Measurements from ENCODE around the gene TMEM179. TPM values are rescaled to one million over a fixed set of nuclear protein-coding genes. Genes with fewer than 3 reads are reported as not detected.

TMEM179 gene
- total RNA-seq, 2 donors from 2014 or later = 2.6 to 9.6 TPM

- no peak overlapping the region for H3K4me3 ChIP-seq
- no peak overlapping the region for H3K27ac ChIP-seq
- intact Hi-C loops (cut with DNase I) = no loop called here
- WGBS, 2 donors = 44 to 54% methylated on average over 14 to 28 of the region's 28 CpGs
- TF ChIP-seq, protein P1, sequence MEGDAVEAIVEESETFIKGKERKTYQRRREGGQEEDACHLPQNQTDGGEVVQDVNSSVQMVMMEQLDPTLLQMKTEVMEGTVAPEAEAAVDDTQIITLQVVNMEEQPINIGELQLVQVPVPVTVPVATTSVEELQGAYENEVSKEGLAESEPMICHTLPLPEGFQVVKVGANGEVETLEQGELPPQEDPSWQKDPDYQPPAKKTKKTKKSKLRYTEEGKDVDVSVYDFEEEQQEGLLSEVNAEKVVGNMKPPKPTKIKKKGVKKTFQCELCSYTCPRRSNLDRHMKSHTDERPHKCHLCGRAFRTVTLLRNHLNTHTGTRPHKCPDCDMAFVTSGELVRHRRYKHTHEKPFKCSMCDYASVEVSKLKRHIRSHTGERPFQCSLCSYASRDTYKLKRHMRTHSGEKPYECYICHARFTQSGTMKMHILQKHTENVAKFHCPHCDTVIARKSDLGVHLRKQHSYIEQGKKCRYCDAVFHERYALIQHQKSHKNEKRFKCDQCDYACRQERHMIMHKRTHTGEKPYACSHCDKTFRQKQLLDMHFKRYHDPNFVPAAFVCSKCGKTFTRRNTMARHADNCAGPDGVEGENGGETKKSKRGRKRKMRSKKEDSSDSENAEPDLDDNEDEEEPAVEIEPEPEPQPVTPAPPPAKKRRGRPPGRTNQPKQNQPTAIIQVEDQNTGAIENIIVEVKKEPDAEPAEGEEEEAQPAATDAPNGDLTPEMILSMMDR (IDR thresholded peaks at IDR 0.05) = no peak
- no peak for TF ChIP-seq POLR2A (IDR thresholded peaks at IDR 0.05)
- ATAC-seq = no peak
- H3K4me1 ChIP-seq = no peaks in the 10 kb centered on the region
- no peaks in the 10 kb centered on the region for H3K27me3 ChIP-seq
- H3K9me3 ChIP-seq = no peaks in the 10 kb centered on the region
- H3K36me3 ChIP-seq (replicated peaks in 1 of 2; ENCODE audit: insufficient read depth in 1 of 2, low read depth in 2 of 2) = no peaks in the 10 kb centered on the region
- peak in 2 of 4 donors; percentile 14 to 15 for DNase-seq
These were observed 6.3 kb downstream of the TMEM179 start for GRCh38 chr14:104598039-104598909.

DNA sequence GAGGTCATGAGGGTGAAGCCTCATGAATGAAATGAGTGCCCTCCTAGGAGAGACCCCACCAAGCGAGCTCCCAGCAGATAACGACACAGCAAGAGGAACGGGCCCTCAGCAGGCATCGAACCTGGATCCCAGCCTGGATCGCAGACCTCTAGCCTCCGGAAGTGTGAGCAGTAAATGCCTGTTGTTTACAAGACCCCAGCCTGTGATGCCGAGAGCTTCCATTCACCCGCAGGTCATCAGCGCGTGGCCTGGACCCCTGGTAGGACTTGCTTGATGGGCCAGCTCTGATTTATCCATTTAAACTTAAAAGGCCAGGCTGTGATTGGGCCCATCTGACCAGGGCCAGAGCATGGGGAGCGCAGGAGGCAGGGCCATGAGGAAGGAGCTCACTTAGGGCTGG, 7.0 kb downstream of the TMEM179 start:
- Histone ChIP-seq H3K4me1 (no peaks in the 10 kb centered on the region), H3K36me3 (replicated peaks in 1 of 2; ENCODE audit: insufficient read depth in 1 of 2, low read depth in 2 of 2) (no peaks in the 10 kb centered on the region), H3K9me3 (no peaks in the 10 kb centered on the region), H3K27me3 (no peaks in the 10 kb centered on the region), H3K4me3 (no peak overlapping the region), H3K27ac (no peak overlapping the region)
- WGBS, 2 donors = 81 to 88% methylated on average over 10 to 11 of the region's 11 CpGs
- DNase-seq (no peak), ATAC-seq (no peak)
- intact Hi-C loops (cut with DNase I) = no loop called here
- TF ChIP-seq, protein P1 (IDR thresholded peaks at IDR 0.05) = no peak
- TF ChIP-seq POLR2A (IDR thresholded peaks at IDR 0.05) = no peak

- H3K9me3 ChIP-seq = no peaks in the 10 kb centered on the region
- H3K4me3 ChIP-seq = no peak overlapping the region
- 74 to 79% methylated on average over 14 to 17 of the region's 21 CpGs for WGBS, 2 donors
- no peaks in the 10 kb centered on the region for H3K36me3 ChIP-seq (replicated peaks in 1 of 2; ENCODE audit: insufficient read depth in 1 of 2, low read depth in 2 of 2)
- H3K27me3 ChIP-seq = no peaks in the 10 kb centered on the region
- DNase-seq (peak in 2 of 4 donors; percentile 3 to 8), ATAC-seq (no peak)
- no peaks in the 10 kb centered on the region for H3K4me1 ChIP-seq
- no peak overlapping the region for H3K27ac ChIP-seq
- no peak for TF ChIP-seq POLR2A (IDR thresholded peaks at IDR 0.05)
- TF ChIP-seq, protein P1 (IDR thresholded peaks at IDR 0.05) = no peak
- intact Hi-C loops (cut with DNase I) = no loop called here
These were observed 7.6 kb downstream of the TMEM179 start for GRCh38 chr14:104596927-104597351.

DNA sequence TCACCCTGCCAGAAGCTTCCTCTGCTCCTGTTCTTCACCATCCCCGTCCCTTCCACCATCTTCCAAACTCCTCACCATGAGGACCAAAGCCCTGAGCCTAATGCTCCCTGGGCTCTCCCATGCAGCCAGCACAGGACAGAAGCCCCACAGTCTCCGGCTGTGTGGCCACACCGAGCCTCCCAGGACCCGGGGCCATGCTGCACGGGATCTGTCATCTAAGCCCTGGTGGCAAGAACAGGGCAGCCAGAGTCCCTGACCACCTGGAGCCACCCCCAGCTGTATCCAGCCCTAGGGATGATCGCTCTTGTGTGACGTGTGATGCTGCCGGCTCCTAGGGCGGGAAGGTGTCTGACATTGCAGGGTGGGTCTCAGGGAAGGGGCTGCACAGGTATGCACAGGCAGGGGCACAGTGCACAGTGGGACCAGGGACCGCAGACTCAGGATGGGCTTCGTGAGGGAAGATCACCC, 8.1 kb downstream of the TMEM179 start:
- H3K4me3 ChIP-seq = no peak overlapping the region
- no peaks in the 10 kb centered on the region for H3K9me3 ChIP-seq
- DNase-seq (no peak), ATAC-seq (no peak)
- no peak overlapping the region for H3K27ac ChIP-seq
- no peak for TF ChIP-seq POLR2A (IDR thresholded peaks at IDR 0.05)
- TF ChIP-seq, protein P1 (IDR thresholded peaks at IDR 0.05) = no peak
- intact Hi-C loops (cut with DNase I) = no loop called here
- no peaks in the 10 kb centered on the region for H3K4me1 ChIP-seq
- H3K27me3 ChIP-seq = no peaks in the 10 kb centered on the region
- no peaks in the 10 kb centered on the region for H3K36me3 ChIP-seq (replicated peaks in 1 of 2; ENCODE audit: insufficient read depth in 1 of 2, low read depth in 2 of 2)
- 72 to 76% methylated on average over 9 to 11 of the region's 11 CpGs for WGBS, 2 donors
